Measurements from ENCODE around the gene SBF2.

DNA sequence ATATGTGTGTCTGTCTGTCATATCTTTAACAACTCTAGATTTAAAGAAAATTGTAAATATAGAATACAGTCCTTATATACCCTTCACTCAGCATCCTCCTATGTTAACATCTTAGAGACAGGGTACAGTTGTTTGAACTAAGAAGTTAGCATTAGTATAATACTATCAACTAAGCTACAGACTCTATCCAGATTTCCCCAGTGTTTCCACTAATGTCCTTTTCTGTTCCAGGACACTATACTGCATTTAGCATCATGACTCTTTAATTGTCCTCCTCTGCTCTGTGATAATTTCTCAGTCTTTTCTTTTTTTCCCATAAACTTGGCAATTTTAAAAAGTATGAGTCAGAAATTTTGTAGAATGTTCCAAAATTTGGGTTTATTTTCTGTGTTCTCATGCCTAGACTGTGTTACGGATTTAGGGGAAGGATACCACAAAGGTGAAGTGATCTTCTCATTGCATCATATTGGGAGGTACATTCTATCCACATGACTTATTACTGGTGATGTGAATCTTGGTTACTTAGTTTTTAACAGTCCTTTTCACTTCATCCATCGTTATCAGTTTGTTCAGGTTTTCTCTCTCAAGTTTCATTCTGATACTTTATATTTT is 168.4 kb downstream of the SBF2 start:
- TF ChIP-seq, protein P1, sequence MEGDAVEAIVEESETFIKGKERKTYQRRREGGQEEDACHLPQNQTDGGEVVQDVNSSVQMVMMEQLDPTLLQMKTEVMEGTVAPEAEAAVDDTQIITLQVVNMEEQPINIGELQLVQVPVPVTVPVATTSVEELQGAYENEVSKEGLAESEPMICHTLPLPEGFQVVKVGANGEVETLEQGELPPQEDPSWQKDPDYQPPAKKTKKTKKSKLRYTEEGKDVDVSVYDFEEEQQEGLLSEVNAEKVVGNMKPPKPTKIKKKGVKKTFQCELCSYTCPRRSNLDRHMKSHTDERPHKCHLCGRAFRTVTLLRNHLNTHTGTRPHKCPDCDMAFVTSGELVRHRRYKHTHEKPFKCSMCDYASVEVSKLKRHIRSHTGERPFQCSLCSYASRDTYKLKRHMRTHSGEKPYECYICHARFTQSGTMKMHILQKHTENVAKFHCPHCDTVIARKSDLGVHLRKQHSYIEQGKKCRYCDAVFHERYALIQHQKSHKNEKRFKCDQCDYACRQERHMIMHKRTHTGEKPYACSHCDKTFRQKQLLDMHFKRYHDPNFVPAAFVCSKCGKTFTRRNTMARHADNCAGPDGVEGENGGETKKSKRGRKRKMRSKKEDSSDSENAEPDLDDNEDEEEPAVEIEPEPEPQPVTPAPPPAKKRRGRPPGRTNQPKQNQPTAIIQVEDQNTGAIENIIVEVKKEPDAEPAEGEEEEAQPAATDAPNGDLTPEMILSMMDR (IDR thresholded peaks at IDR 0.05; ENCODE audit: low read depth, low read length, poor library complexity, severe bottlenecking): no peak
- TF ChIP-seq EZH2phosphoT487 (IDR thresholded peaks at IDR 0.05; ENCODE audit: borderline replicate concordance, low read length): no peak
